ENCODE data around the gene TPP1. TPM values are rescaled to one million over a fixed set of nuclear protein-coding genes. Genes with fewer than 3 reads are reported as not detected.

The TPP1 gene
- total RNA-seq, 3 donors from 2014 or later: 27.2 to 71.4 (median 38.2) TPM

DNA sequence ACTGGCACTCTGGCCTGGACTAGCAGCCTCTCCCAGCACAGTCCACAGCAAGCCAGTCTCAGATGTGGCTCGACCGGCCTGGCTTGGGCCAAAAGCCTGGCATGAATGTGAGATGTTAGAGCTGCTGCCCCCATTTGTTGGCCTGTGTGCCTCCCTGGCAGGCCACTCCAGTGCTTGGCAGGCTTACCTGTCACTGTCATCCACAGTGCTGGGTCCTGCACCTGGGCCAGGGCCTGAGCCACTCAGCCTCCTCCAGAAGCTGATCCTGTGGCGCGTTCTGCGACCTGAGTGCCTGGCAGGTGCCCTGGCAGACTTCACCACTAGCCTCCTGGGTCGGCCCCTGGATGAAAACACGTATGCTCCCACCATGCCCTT lies 51.9 kb downstream of the TPP1 start:
- no peak for TF ChIP-seq POLR2A (IDR thresholded peaks at IDR 0.05)
- TF ChIP-seq POLR2AphosphoS5 (IDR thresholded peaks at IDR 0.05): no peak
- TF ChIP-seq, protein P1, sequence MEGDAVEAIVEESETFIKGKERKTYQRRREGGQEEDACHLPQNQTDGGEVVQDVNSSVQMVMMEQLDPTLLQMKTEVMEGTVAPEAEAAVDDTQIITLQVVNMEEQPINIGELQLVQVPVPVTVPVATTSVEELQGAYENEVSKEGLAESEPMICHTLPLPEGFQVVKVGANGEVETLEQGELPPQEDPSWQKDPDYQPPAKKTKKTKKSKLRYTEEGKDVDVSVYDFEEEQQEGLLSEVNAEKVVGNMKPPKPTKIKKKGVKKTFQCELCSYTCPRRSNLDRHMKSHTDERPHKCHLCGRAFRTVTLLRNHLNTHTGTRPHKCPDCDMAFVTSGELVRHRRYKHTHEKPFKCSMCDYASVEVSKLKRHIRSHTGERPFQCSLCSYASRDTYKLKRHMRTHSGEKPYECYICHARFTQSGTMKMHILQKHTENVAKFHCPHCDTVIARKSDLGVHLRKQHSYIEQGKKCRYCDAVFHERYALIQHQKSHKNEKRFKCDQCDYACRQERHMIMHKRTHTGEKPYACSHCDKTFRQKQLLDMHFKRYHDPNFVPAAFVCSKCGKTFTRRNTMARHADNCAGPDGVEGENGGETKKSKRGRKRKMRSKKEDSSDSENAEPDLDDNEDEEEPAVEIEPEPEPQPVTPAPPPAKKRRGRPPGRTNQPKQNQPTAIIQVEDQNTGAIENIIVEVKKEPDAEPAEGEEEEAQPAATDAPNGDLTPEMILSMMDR (IDR thresholded peaks at IDR 0.05): no peak
- DNase-seq (ENCODE audit: low spot score in 2 of 2): peak in 1 of 2 donors; percentile 53
- no peaks in the 10 kb centered on the region for H3K4me1 ChIP-seq
- H3K27ac ChIP-seq: peak overlapping the region; percentile 2 to 17
- no peaks in the 10 kb centered on the region for H3K36me3 ChIP-seq
- intact Hi-C loops (cut with DNase I; ENCODE audit: low total_unique reads): no loop called here
- H3K27me3 ChIP-seq: no peaks in the 10 kb centered on the region
- no peak overlapping the region for H3K4me3 ChIP-seq
- H3K9me3 ChIP-seq: no peaks in the 10 kb centered on the region

DNA sequence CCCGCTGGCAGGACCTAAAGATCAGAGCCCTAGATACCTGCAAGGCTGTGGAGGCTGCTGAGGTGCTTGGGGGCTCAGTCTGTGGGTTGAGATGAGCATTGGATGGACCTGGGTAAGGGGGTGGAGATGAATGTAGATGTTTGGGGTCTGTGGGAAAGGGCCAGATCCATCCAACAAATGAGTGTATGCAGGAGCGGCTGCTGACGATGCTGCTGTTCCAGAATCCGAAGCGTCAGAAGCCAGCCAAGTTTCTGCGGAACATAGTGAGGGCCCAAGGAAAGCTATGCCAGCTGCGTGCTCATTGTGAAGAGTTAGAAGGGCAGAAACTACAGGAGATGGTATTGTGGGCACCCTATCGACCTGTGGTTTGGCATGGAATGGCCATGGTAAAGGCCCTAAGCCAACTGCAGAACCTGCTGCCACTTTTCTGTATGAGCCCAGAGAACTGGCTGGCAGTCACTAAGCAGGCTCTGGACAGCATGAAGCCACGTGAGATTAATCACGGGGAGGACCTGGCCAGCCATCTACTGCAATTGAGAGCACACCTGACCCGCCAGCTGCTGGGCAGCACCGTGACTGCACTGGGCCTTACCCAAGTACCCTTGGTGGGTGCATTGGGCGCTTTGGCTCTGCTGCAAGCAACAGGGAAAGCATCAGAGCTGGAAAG lies 52.4 kb downstream of the TPP1 start:
- H3K27ac ChIP-seq: peak overlapping the region; percentile 2 to 17
- DNase-seq (ENCODE audit: low spot score in 2 of 2): no peak
- H3K9me3 ChIP-seq: no peaks in the 10 kb centered on the region

DNA sequence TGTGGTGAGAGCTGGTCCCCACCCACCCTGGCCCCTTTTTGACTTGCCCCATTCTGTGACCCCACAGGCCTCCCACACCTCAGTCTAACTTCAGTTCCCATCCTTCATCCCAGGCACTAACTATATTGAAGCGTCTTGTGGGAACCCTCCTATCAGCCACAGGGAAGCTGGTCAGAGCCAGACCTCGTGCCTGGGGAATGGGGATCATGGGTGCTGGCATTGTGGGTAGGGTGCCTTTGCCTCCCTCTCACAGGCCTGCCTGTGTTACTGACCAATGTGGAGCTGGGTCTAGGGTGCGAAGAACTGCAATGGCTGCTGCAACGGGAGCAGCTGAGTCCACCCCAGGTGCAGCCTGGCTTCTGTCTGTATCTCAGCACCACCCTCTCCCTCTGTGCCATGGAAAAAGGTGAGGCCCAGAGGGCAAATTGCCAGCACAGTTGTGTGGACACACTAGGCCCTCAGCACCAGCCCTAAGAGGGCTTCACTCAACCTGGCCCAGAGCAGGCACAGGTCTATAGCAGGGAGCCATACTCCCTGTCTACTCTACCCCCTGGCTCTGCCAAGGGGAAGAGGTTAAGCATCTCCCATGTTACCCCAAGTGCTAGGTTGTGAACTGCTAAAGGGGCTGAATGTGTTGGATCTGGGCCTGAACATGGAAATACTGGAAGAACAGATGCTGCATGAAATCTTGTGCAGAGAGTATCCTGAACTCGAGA lies 53.1 kb downstream of the TPP1 start:
- no peak for TF ChIP-seq POLR2AphosphoS5 (IDR thresholded peaks at IDR 0.05)
- no peak for TF ChIP-seq POLR2A (IDR thresholded peaks at IDR 0.05)
- TF ChIP-seq, protein P1 (IDR thresholded peaks at IDR 0.05): no peak
- Histone ChIP-seq H3K36me3 (no peaks in the 10 kb centered on the region), H3K27me3 (no peaks in the 10 kb centered on the region), H3K4me1 (no peaks in the 10 kb centered on the region), H3K9me3 (no peaks in the 10 kb centered on the region), H3K27ac (peak overlapping the region in 1 of 2 donors; percentile 17), H3K4me3 (no peak overlapping the region)
- DNase-seq (ENCODE audit: low spot score in 2 of 2): no peak
- intact Hi-C loops (cut with DNase I; ENCODE audit: low total_unique reads): no loop called here

More for the DNA sequence above, 52.4 kb downstream of the TPP1 start:
- Histone ChIP-seq H3K4me1 (no peaks in the 10 kb centered on the region), H3K36me3 (no peaks in the 10 kb centered on the region), H3K4me3 (no peak overlapping the region), H3K27me3 (no peaks in the 10 kb centered on the region)
- intact Hi-C loops (cut with DNase I; ENCODE audit: low total_unique reads): no loop called here
- TF ChIP-seq POLR2A (IDR thresholded peaks at IDR 0.05) (no peak), POLR2AphosphoS5 (IDR thresholded peaks at IDR 0.05) (no peak)
- TF ChIP-seq, protein P1 (IDR thresholded peaks at IDR 0.05): no peak

DNA sequence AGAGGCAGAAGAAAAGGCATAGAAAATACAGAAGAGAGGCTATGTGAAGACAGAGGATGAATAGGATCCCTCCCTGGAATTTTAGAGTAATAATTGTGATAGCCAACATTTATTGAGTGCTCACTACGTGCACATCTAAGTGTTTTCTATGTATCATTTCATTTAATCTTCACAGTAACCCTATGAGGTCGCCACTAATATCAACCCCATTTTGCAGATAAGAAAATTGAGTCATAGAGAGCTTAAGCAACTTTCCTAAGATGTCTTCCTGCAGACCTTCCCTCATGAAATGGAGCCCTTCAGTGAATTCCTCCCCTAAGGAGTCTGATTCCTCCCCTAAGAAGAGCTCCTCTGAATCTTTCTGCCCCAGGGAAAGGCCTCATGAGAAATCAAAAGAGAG lies 53.9 kb downstream of the TPP1 start:
- Histone ChIP-seq H3K9me3 (no peaks in the 10 kb centered on the region), H3K27ac (no peak overlapping the region), H3K27me3 (no peaks in the 10 kb centered on the region), H3K36me3 (no peaks in the 10 kb centered on the region), H3K4me3 (no peak overlapping the region), H3K4me1 (no peaks in the 10 kb centered on the region)
- TF ChIP-seq POLR2AphosphoS5 (IDR thresholded peaks at IDR 0.05) (no peak), POLR2A (IDR thresholded peaks at IDR 0.05) (no peak)
- TF ChIP-seq, protein P1 (IDR thresholded peaks at IDR 0.05): no peak
- DNase-seq (ENCODE audit: low spot score in 2 of 2): no peak
- intact Hi-C loops (cut with DNase I; ENCODE audit: low total_unique reads): no loop called here

DNA sequence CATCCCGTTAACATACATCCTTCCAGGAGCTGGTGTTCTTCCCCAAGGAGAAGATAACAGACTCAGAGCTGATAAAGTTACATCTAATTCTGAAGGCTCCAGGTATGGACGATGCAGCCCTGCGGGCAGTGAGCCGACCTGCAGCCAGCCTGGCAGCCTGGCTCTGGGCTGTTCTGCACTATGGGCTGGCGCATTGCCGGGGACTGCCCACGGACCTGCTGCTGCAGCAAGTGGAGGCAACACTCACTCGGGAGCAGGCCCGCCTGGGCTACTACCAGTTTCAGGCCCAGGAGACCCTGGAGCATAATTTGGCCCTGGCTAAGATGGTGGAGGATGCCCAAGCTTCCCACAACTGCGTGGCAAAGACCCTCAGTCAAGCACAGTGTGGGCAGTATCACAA lies 55.6 kb downstream of the TPP1 start:
- Histone ChIP-seq H3K36me3 (no peaks in the 10 kb centered on the region), H3K4me3 (no peak overlapping the region)
- intact Hi-C loops (cut with DNase I; ENCODE audit: low total_unique reads): loop anchor here (5.0 kb wide), 1 partner anchor 669 kb away; no protein-coding TSS in a partner anchor

More for the DNA sequence above, 55.6 kb downstream of the TPP1 start:
- H3K27ac ChIP-seq: no peak overlapping the region
- no peaks in the 10 kb centered on the region for H3K4me1 ChIP-seq
- H3K9me3 ChIP-seq: no peaks in the 10 kb centered on the region
- no peak for TF ChIP-seq POLR2AphosphoS5 (IDR thresholded peaks at IDR 0.05)
- TF ChIP-seq, protein P1 (IDR thresholded peaks at IDR 0.05): no peak
- no peak for TF ChIP-seq POLR2A (IDR thresholded peaks at IDR 0.05)
- H3K27me3 ChIP-seq: no peaks in the 10 kb centered on the region
- DNase-seq (ENCODE audit: low spot score in 2 of 2): no peak

Data from breast epithelium (tissue), 4 donors.